NCI-H446 treated with DMSO at 0.1 percent for 48 hours (cell line): ENCODE data around the gene SULT1C4.
"Not testable (repeated sequence)": the region's sequence is repeated elsewhere in the genome, so short reads cannot be mapped to it uniquely, and the experiment has no call there.

ENCODE experiments used
- DNase-seq: peaks from one replicate; lab custom pipeline; 2025; lab: John Stamatoyannopoulos, UW

Gene SULT1C4

GRCh38 chr2:108377815-108378630 is at the start of gene SULT1C4:
SULT1C4 (plus strand) TSS chr2:108377954; CDS start chr2:108378338, 384 bp downstream.
- DNase-seq, result no peak

GRCh38 chr2:108329771-108330170 is 48.0 kb upstream of the SULT1C4 start:
- no peak for DNase-seq

- no peak for DNase-seq
Measured at GRCh38 chr2:108330979-108331378, 46.8 kb upstream of the SULT1C4 start.

GRCh38 chr2:108345951-108346350 is 31.8 kb upstream of the SULT1C4 start:
- no peak for DNase-seq

- DNase-seq, result no peak
Measured at GRCh38 chr2:108346827-108347226, 30.9 kb upstream of the SULT1C4 start.

GRCh38 chr2:108347786-108348185 is 30.0 kb upstream of the SULT1C4 start:
- no peak for DNase-seq

GRCh38 chr2:108348816-108349570 is 28.8 kb upstream of the SULT1C4 start:
- no peak for DNase-seq

GRCh38 chr2:108349571-108349928 is 28.2 kb upstream of the SULT1C4 start:
- DNase-seq, result no peak

GRCh38 chr2:108351889-108352288 is 25.9 kb upstream of the SULT1C4 start:
- no peak for DNase-seq

- no peak for DNase-seq
Measured at GRCh38 chr2:108354136-108354535, 23.6 kb upstream of the SULT1C4 start.

- DNase-seq, result no peak
Measured at GRCh38 chr2:108355906-108356734, 21.6 kb upstream of the SULT1C4 start.

GRCh38 chr2:108359336-108359735 is 18.4 kb upstream of the SULT1C4 start:
- not testable (repeated sequence) for DNase-seq

- no peak for DNase-seq
Measured at GRCh38 chr2:108360776-108361468, 16.8 kb upstream of the SULT1C4 start.

- no peak for DNase-seq
Measured at GRCh38 chr2:108363024-108363907, 14.5 kb upstream of the SULT1C4 start.

GRCh38 chr2:108363908-108364225 is 13.9 kb upstream of the SULT1C4 start:
- DNase-seq, result no peak

GRCh38 chr2:108364676-108365297 is 13.0 kb upstream of the SULT1C4 start:
- DNase-seq, result no peak

GRCh38 chr2:108365656-108366055 is 12.1 kb upstream of the SULT1C4 start:
- DNase-seq, result no peak

- DNase-seq, result no peak
Measured at GRCh38 chr2:108367014-108367413, 10.7 kb upstream of the SULT1C4 start.

- DNase-seq, result no peak
Measured at GRCh38 chr2:108367561-108368175, 10.1 kb upstream of the SULT1C4 start.

GRCh38 chr2:108369153-108369552 is 8.6 kb upstream of the SULT1C4 start:
- DNase-seq, result no peak
